Hepatocyte (in vitro differentiated cells): ENCODE data around the gene LCN15.

Experiments used
- EZH2phosphoT487 ChIP-seq: fragments of 200-600 bp; sonication (generic); IDR thresholded peaks from one replicate; pipeline ENCODE4 v1.6.1; 2018; ENCODE audit warnings: antibody characterized with exemption, mild to moderate bottlenecking, low read depth, moderate library complexity; ENCODE audit not compliant: unreplicated experiment, severe bottlenecking
- TF ChIP-seq, protein P1 (sequence below): fragments of 200-600 bp; sonication (generic); IDR thresholded peaks from 2 replicates; pipeline ENCODE4 v1.5.1; 2016; ENCODE audit warnings: antibody characterized with exemption, mild to moderate bottlenecking; ENCODE audit not compliant: poor library complexity

DNA sequence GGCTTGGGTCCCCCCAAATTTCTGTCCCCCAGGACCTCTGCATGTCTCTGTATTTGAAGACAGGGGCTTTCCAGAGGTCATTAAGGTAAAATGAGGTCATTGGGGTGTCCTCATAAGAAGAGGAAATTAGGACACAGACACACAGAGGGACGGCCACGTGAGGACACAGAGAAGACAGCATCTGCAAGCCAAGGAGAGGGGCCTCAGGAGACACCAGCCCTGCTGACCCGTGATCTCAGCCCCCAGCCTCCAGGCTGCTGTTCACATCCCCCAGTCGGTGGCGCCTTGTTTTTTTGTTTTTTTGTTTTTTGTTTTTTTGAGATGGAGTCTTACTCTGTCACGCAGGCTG lies 30.7 kb upstream of the LCN15 start:
- TF ChIP-seq, protein P1, sequence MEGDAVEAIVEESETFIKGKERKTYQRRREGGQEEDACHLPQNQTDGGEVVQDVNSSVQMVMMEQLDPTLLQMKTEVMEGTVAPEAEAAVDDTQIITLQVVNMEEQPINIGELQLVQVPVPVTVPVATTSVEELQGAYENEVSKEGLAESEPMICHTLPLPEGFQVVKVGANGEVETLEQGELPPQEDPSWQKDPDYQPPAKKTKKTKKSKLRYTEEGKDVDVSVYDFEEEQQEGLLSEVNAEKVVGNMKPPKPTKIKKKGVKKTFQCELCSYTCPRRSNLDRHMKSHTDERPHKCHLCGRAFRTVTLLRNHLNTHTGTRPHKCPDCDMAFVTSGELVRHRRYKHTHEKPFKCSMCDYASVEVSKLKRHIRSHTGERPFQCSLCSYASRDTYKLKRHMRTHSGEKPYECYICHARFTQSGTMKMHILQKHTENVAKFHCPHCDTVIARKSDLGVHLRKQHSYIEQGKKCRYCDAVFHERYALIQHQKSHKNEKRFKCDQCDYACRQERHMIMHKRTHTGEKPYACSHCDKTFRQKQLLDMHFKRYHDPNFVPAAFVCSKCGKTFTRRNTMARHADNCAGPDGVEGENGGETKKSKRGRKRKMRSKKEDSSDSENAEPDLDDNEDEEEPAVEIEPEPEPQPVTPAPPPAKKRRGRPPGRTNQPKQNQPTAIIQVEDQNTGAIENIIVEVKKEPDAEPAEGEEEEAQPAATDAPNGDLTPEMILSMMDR: no peak
- TF ChIP-seq EZH2phosphoT487: no peak
